ENCODE data around the gene PTPRE.
"Not testable (repeated sequence)": the region's sequence is repeated elsewhere in the genome, so short reads cannot be mapped to it uniquely, and the experiment has no call there.

PTPRE gene

GRCh38 chr10:128072941-128073645, 166.2 kb downstream of the PTPRE start:
- no peak for DNase-seq (ENCODE audit: low read depth)

GRCh38 chr10:128073890-128074289, 167.0 kb downstream of the PTPRE start:
- DNase-seq (ENCODE audit: low read depth) = no peak

- DNase-seq (ENCODE audit: low read depth) = no peak
These were observed 167.7 kb downstream of the PTPRE start for GRCh38 chr10:128074589-128074988.

- DNase-seq (ENCODE audit: low read depth) = no peak
These were observed 170.4 kb downstream of the PTPRE start for GRCh38 chr10:128077155-128077875.

- peak; percentile 57 for DNase-seq (ENCODE audit: low read depth)
These were observed 171.4 kb downstream of the PTPRE start for GRCh38 chr10:128078136-128078969.

GRCh38 chr10:128080231-128080630, 173.3 kb downstream of the PTPRE start:
- no peak for DNase-seq (ENCODE audit: low read depth)

GRCh38 chr10:128080641-128081040, 173.7 kb downstream of the PTPRE start:
- no peak for DNase-seq (ENCODE audit: low read depth)

- DNase-seq (ENCODE audit: low read depth) = no peak
These were observed 174.3 kb downstream of the PTPRE start for GRCh38 chr10:128081222-128081621.

- DNase-seq (ENCODE audit: low read depth) = no peak
These were observed 174.8 kb downstream of the PTPRE start for GRCh38 chr10:128081720-128082119.

GRCh38 chr10:128083191-128083895, 176.4 kb downstream of the PTPRE start:
- DNase-seq (ENCODE audit: low read depth) = no peak

GRCh38 chr10:128084364-128084763, 177.5 kb downstream of the PTPRE start:
- DNase-seq (ENCODE audit: low read depth) = no peak

- DNase-seq (ENCODE audit: low read depth) = no peak
These were observed 178.1 kb downstream of the PTPRE start for GRCh38 chr10:128084991-128085390.

GRCh38 chr10:128086003-128086863, 179.3 kb downstream of the PTPRE start:
- no peak for DNase-seq (ENCODE audit: low read depth)

GRCh38 chr10:128087146-128087883, 180.4 kb downstream of the PTPRE start:
- no peak for DNase-seq (ENCODE audit: low read depth)

- no peak for DNase-seq (ENCODE audit: low read depth)
These were observed 181.2 kb downstream of the PTPRE start for GRCh38 chr10:128087884-128088709.

GRCh38 chr10:128091636-128092210, 184.8 kb downstream of the PTPRE start:
- DNase-seq (ENCODE audit: low read depth) = no peak

GRCh38 chr10:128092454-128092853, 185.6 kb downstream of the PTPRE start:
- DNase-seq (ENCODE audit: low read depth) = no peak

- not testable (repeated sequence) for DNase-seq (ENCODE audit: low read depth)
These were observed 187.7 kb downstream of the PTPRE start for GRCh38 chr10:128094596-128094995.

All from ELR (cell line).